GM18519 (cell line): ENCODE data around the gene IL17RC.
A peak's percentile ranks its signal among the peaks of the same experiment; 100 is the strongest.
"Not testable (repeated sequence)": the region's sequence is repeated elsewhere in the genome, so short reads cannot be mapped to it uniquely, and the experiment has no call there.

Source experiments
- ATAC-seq: cut with Tn5 transposase; IDR thresholded peaks from one replicate; pipeline ENCODE4 v1.9.1; 2021; ENCODE audit warnings: mild to moderate bottlenecking, moderate library complexity; ENCODE audit not compliant: unreplicated experiment, low FRiP score

Gene IL17RC, protein sequence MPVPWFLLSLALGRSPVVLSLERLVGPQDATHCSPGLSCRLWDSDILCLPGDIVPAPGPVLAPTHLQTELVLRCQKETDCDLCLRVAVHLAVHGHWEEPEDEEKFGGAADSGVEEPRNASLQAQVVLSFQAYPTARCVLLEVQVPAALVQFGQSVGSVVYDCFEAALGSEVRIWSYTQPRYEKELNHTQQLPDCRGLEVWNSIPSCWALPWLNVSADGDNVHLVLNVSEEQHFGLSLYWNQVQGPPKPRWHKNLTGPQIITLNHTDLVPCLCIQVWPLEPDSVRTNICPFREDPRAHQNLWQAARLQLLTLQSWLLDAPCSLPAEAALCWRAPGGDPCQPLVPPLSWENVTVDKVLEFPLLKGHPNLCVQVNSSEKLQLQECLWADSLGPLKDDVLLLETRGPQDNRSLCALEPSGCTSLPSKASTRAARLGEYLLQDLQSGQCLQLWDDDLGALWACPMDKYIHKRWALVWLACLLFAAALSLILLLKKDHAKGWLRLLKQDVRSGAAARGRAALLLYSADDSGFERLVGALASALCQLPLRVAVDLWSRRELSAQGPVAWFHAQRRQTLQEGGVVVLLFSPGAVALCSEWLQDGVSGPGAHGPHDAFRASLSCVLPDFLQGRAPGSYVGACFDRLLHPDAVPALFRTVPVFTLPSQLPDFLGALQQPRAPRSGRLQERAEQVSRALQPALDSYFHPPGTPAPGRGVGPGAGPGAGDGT

DNA sequence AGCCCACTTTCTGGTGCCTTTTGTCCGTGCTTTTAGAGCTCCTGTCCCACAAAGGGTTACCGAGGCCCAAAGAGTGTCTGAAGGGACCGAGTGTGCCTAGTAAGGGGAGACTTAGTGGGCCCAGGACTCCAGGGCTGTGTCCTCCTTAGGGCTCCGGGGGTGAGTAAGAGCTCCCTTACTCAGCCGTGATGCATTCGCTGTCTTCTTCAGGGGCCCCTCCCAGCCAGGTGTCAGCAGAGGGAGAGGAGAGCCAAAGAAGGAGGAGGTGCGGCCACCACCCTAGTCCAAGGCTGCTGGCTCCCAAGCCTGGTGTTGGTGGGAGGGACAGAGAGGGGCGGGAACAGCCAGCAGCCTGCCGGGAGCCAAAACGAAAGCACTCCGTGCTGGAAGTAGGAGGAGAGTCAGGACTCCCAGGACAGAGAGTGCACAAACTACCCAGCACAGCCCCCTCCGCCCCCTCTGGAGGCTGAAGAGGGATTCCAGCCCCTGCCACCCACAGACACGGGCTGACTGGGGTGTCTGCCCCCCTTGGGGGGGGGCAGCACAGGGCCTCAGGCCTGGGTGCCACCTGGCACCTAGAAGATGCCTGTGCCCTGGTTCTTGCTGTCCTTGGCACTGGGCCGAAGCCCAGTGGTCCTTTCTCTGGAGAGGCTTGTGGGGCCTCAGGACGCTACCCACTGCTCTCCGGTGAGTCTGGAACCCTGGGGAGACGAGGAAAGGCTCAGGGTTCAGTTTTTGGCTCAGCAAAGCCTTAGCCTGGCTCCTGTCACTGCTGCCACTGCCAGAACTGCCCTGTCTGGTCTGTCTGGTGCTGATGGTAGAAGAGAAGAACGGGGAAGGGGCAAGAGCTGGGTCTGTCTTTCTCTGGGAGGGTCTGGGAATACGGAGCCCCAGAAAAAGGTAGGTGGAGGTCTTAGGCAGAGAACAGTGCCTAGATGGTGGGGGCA lies at the start of gene IL17RC:
IL17RC (plus strand) TSS at position 365 of the 947 bp plus-strand sequence; CDS start at position 583, 218 bp downstream.
- ATAC-seq: no peak

DNA sequence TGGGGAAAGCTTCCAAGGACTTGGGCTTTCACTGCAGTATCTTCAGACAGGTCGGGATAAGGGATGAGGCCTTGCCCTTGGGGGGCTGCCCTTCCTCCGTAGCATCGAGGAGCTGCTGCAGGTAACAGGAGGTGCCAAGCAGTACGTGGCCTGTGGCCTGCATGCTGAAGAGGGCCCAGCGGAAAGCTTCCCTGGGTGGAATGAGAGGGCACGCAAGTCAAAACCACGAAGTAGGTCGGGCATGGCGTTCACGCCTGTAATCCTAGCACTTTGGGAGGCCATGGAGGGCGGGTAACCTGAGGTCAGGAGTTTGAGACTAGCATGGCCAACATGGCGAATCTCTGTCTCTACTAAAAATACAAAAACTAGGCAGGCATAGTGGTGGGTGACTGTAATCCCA lies 49.8 kb upstream of the IL17RC start:
- ATAC-seq: no peak

DNA sequence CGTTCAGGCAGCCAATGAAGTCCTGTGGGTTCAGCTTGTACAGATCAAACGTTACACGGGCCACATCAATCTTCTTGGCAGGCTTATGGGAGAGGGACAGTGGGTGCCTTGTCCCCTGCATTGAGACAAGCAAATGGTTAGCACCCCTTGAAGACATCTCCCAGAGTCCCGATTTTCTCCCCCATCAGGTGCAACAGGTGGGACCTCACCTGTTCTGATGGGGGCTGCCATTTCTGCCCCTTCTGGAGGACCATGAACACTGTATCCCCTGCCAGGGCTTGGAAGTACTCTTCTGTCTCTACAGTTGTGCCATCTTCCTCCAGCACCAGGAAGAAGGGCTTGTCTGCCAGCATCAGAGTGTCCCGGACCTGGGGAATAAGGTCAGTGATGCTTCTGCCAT lies 46.9 kb upstream of the IL17RC start:
- no peak for ATAC-seq

DNA sequence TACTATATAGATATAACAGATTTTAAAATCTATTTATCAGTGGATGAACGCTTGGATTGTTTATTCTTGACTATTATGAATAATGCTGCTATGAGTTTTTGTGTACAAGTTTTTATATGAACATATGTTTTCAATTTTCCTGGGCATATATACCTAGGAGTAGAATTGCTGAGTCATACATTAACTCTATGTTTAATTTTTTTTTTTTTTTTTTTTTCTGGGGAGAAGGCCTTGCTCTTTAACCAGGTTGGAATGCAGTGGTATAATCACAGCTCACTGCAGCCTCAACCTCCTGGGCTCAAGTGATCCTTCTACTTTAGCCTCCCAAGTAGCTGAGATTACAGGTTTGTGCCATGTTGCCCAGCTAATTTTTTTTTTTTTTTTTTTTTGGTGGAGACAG lies 45.9 kb upstream of the IL17RC start:
- ATAC-seq: no peak

DNA sequence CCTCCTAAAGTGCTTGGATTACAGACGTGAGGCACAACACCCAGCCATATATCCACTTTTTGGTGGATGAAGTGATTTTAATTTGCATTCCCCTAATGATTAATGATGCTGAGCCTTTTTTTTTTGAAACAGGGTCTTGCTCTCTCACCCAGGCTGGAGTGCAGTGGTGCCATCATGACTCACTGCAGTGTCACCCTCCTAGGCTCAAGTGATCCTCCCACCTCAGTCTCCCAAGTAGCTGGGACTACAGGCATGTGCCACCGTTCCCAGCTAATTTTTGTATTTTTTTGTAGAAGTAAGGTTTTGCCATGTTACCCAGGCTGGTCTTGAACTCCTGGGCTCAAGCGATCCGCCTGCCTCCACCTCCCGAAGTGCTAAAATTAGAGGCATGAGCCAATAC lies 44.8 kb upstream of the IL17RC start:
- not testable (repeated sequence) for ATAC-seq

DNA sequence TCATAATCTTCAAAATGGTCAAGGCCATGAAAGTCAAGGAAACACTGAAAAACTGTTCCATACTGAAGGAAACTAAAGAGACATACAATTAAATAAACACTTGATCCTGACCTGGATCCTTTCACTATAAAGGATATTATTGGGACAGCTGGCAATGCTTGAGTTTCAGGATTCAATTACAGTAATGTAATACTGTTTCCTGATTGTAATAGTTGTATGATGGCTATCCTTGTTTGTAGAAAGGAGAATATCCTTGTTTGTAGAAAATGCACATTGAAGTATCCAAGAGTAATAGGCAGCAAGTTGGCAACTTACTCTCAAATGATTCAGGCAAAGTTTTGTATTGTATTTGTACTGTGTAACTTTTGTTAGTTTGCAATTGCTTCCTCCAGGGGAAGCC lies 41.5 kb upstream of the IL17RC start:
- no peak for ATAC-seq

DNA sequence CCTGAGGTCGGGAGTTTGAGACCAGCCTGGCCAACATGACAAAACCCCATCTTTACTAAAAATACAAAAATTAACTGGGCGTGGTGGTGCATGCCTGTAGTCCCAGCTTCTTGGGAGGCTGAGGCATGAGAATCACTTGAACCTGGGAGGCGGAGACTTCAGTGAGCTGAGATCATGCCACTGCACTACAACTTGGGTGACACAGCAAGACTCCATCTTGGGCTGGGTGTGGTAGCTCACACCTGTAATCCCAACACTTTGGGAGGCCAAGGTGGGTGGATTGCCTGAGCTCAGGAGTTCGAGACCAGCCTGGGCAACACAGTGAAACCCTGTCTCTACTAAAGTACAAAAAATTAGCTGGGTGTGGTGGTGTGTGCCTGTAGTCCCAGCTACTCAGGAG lies 40.6 kb upstream of the IL17RC start:
- ATAC-seq: not testable (repeated sequence)

DNA sequence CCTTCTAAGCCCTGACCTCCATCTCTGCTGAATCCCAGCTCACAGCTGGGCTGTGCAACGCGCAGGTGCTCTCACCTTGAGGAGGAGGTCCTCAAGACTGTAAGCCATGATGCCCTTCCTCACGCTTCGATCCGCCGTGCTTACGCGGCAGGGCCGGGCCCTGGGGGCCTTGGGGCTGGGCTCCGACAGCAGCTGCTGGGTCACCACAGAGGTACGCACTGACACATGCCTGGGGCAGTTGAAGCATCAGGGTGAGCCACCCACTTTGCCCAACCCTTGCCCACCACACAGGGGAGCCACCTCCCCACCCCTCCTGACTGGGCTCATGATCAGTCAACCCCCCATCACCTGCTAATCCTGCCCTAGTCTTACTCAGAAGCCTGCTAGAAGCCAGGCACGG lies 39.9 kb upstream of the IL17RC start:
- ATAC-seq: no peak

DNA sequence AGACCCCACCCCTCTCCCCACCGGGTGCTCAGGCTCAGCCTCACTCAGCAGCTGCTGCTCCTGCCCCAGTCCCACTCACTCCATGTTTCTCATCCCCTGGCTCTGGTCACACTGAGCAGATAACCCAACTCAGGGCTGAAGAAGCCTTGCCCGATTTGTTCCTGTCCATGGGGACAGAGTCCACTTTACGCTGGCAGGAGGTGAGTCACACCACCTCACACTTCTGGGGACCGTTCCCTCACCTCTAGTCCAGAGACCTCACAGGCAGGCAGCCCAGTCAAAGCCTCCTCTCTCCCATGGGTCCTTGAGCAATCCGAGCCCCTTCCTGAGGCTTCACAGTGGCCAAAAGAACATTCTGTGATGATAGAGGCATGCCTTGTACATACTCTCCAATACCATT lies 38.2 kb upstream of the IL17RC start:
- no peak for ATAC-seq

DNA sequence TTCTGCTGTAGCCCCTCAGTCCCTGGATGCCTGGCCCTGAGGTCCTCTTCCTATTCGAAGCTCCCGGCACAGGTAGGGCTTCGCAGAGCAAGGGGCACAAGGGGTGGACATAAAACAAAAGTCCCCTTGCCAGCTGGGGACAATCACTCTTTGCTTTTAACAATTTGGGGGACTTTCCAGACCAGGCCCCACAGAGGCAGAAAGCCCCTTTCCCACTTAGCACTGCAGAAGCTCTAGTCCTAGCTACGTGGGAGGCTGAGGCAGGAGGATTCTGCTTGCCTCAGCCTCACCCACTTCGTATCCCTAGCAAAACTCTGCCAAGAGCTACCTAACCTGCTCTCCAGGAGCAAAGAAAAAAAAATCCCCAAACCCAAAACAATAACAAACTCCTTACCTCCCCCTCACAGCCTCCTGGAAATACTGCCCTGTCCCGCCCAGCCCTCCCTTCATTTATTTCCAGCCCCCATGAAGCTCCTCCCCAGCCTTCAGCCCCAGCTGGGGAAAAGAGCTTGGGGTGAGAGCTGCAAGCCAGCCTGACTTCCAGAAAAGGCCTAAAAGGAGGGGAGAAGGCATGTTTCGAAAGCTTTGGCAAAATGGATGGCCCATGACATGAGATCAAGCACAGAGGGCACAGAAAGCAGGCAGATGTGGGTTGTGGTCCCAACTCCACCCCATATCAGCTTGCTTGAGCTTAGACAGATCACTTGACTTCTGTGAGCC lies 36.9 kb upstream of the IL17RC start, which contains the start of gene CIDEC:
CIDEC (minus strand) TSS at position 424 of the 720 bp plus-strand sequence. CDS start 1,767 bp downstream, outside the sequence.
- ATAC-seq: no peak

DNA sequence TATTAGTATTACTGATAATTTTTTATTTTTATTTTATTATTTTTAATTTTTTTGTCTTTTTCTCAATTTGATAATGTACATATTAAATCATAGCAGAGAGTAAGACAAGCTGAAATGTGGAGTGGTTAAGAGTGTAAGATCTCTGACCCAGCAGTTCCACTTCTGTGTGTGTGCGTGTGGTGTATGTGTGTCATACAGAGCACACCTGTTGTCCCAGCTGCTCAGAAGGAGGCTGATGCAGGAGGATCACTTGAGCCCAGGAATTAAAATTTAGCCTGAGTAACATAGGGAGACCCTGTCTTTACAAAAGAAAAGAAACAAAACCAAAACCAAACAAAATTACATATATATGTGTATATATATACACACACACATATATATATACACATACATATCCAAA lies 35.5 kb upstream of the IL17RC start:
- no peak for ATAC-seq

DNA sequence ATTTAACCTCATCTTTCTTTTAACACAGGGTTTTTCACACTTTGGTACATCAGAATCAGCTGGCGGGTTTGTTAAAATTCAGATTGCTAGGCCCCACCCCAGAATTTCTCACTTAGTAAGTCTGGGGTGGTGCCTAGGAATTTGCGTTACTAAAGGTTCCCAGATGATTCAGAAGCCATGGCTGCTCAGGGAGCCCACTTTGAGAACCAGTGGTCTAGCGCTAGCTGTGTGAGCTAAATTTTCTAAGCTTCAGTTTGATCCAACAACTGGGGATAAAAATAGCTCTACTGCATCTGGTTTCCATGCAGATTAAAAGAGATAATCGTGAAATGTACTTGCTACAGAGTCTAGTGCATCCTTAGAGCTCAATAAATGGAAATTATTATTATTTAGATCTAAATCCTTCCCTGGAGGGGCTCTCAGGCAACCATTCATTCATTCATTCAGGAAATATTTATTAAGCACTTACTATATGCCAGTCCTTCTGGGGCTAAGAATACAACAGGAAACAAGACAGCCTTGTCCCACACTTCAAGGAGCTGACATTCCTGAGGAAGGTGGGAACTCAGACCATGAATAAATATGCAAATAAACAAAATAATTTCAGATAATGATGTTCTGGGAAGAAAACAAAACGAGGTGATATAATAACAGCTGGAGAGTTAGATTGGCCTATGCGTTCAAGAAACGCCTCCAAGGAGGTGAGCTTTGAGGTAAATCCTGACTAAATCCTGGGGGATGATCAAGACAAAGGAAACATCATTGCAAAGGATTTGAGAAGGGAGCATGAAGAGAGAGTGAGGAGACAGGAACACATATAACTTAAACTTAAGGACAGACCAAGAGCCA lies 33.0 kb upstream of the IL17RC start:
- ATAC-seq: no peak

DNA sequence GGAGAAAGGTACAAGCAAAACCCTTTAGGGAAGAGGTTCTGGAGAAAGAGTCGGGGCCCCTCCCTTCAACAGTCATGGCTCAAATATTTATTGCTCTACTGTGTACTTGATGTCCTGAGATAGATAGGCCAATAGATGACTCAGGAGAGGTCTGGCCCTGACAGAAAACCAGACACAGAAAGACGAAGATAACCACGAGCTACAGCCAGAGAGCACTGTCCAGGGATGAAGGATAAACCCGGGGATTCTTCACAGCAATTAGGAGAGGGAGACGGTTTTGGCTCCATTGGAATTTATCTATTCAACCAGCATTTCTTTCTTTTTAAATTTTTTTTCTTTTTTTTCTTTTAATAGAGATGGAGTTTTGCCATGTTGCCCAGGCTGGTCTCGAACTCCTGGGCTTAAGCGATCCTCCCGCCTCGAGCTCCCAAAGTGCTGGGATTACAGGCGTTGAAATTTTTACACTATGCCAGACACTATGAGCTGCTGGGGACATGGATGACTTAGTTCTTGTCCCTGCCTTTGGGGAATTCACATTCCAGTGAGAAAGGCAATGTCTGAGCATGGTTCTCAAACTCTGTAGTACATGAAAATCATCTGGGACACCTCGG lies 32.2 kb upstream of the IL17RC start:
- no peak for ATAC-seq

DNA sequence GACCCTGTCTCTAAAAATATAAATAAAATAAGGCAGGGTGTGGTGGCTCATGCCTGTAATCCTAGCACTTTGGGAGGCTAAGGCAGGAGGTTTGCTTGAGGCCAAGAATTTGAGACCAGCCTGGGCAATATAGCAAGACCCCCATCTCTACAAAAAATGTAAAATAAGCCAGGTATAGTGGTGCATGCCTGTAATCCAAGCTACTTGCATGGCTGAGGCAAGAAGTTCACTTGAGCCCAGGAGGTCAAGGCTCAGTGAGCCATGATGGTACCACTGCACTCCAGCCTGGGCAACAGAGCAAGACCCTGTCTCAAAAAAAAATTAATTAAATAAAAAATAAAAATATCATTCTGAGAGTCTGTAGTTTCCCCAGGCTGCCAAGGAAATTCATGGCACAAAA lies 30.6 kb upstream of the IL17RC start:
- no peak for ATAC-seq

DNA sequence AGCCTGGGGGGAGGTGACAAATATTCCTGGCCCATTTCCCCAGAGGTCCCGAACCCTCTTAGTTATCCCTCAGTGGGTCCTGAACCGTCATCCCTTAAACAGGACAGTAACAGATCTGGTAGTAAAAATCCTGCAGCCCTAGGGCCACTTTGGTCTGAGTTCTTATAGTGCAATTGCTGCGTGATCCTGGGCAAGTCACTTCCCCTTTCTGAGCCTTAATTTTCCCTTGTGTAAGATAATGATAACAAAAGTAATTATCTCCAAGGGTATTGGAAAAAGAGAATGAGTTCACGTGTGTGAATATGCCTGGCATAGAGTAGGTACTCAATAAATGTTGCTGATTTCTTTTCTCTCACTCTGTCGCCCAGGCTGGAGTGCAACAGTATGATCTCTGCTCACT lies 29.4 kb upstream of the IL17RC start:
- no peak for ATAC-seq

DNA sequence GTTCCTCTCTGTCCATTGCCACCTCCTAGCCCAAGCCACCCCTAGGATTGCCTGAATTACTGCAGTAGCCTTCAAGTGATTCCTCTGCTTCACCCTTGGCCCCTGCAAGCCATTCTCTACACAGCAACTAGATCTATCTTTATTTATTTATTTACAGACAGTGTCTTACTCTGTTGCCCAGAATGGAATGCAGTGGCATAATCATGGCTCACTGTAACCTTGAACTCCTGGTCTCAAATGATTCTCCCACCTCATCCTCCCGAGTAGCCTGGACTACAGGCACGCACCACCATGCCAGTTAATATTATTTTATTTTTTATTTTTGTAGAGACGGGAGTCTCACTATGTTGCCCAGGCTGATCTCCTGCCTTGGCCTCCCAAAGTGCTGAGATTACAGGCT lies 28.4 kb upstream of the IL17RC start:
- no peak for ATAC-seq

DNA sequence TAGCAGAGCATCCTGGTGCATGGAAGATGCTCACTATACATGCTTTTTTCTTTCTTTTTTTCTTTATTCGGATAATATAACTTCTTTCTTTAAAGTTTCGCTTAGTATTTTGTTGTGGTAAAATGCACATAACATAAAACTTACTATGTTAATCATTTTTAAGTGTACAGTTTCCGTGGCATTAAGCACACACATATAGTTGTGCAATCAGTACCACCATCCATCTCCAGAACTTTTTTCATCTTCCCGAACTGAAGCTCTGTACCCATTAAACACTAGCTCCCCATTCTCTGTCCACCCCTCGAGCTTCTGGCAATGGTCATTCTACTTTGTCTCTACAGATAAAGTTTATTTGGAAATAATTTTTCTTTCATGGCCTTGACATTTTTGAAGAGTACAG lies 27.5 kb upstream of the IL17RC start:
- ATAC-seq: no peak

DNA sequence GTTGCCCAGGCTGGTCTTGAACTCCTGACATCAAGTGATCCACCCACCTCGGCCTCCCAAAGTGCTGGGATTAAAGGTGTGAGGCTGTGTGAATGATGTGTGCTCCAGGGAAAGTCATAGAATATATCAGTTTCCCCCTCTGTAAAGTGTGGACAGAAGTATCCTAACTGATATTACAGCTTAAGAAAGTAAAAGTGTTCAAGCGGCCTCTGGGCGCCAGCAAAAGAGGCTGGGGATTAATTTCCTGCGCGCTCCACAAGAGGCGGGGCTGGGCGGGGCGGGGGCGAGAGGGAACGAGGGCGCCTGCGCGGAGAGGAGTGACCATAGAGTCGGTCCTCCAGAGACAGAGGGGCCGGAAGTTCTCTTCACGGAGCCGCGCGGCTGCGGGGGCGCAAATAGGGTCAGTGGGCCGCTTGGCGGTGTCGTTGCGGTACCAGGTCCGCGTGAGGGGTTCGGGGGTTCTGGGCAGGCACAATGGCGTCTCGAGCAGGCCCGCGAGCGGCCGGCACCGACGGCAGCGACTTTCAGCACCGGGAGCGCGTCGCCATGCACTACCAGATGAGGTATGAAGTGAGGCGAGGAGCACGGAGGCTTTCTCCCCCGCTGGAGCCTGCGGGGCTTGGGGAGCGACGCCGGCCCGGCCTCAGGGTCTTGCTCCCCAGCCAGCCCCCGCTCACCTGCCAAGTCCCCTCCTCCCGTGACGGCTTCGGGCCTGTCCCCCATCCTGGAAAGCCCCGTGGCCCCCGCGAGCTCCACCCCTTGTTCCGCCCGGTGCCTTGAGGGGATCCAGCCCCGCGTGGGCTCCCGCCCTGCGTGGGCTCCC lies 26.4 kb upstream of the IL17RC start, which contains the start of gene JAGN1:
JAGN1 (plus strand) TSS at position 362 of the 823 bp plus-strand sequence; CDS start at position 475, 113 bp downstream.
- ATAC-seq: peak; percentile 49
